Prostate gland (tissue), 2 donors: ENCODE measurements around the gene GRPEL2.

Experiments
- CTCF ChIP-seq, 4 experiments: fragments of 200-600 bp in 2 of 4; fragments of 450-650 bp in 2 of 4; sonication (generic) in 2 of 4; IDR thresholded peaks; 1 replicate in 3 of 4; 2 replicates in 1 of 4; pipeline ENCODE4 v1.5.1; 2016 to 2019; ENCODE audit warnings: antibody characterized with exemption in 4 of 4, mild to moderate bottlenecking in 2 of 4, moderate library complexity in 2 of 4
- POLR2A ChIP-seq: fragments of 450-650 bp; IDR thresholded peaks from one replicate; pipeline ENCODE4 v1.6.1; 2016; ENCODE audit warnings: antibody characterized with exemption, mild to moderate bottlenecking

GRCh38 chr5:149383399-149383798 is 38.1 kb downstream of the GRPEL2 start:
- TF ChIP-seq CTCF (IDR thresholded peaks at IDR 0.05) (no peak), POLR2A (no peak)
